Activated B cell treated with CpG ODN at 0.5 μM for 24 hours (primary cell): Measurements from ENCODE around the gene NLRP9. TPM values are rescaled to one million over a fixed set of nuclear protein-coding genes. Genes with fewer than 3 reads are reported as not detected.

Experiments used
- ATAC-seq: fragments of 200-7000 bp; cut with Tn5 transposase; one replicate; pipeline ENCODE4 v1.10.0; 2021; ENCODE audit warnings: low read depth, mild to moderate bottlenecking, moderate library complexity
- CTCF ChIA-PET: fragments of 350-600 bp; sonication (Branson Sonifier 250); formaldehyde crosslinking; loops from one replicate; lab custom pipeline; 2021; ENCODE audit warnings: antibody characterized with exemption; lab: Charles Lee
- POLR2A ChIA-PET: fragments of 350-600 bp; sonication (Branson Sonifier 250); formaldehyde crosslinking; loops from one replicate; lab custom pipeline; 2021; ENCODE audit warnings: antibody characterized with exemption; lab: Charles Lee
- DNase-seq: peaks from one replicate; pipeline ENCODE4 v3.0.0; 2022
- H3K27ac Mint-ChIP-seq: one replicate; pipeline ENCODE4 v1.8.0; 2020; ENCODE audit warnings: mixed read lengths
- H3K27me3 Mint-ChIP-seq: one replicate; pipeline ENCODE4 v1.8.0; 2021; ENCODE audit warnings: mixed read lengths
- H3K36me3 Mint-ChIP-seq: one replicate; pipeline ENCODE4 v1.8.0; 2021; ENCODE audit warnings: low read depth, mixed read lengths
- H3K4me1 Mint-ChIP-seq: one replicate; pipeline ENCODE4 v1.8.0; 2021; ENCODE audit warnings: mixed read lengths
- H3K4me3 Mint-ChIP-seq: one replicate; pipeline ENCODE4 v1.8.0; 2020; ENCODE audit warnings: mild to moderate bottlenecking, mixed read lengths
- H3K9me3 Mint-ChIP-seq: one replicate; pipeline ENCODE4 v1.8.0; 2020; ENCODE audit warnings: mixed read lengths
- intact Hi-C: fragments of 100-400 bp; cut with micrococcal nuclease; formaldehyde crosslinking; loops from one replicate; pipeline ENCODE4 v1.15.1; 2024
- total RNA-seq: library from RNA; stranded (reverse); gene quantifications from 2 replicates; pipeline ENCODE4 v1.2.3, GENCODE V29; 2022
- TF ChIP-seq, protein P1 (sequence below): fragments of 200-600 bp; IDR thresholded peaks from one replicate; pipeline ENCODE4 v1.8.0; 2022; ENCODE audit warnings: antibody characterized with exemption, mild to moderate bottlenecking

NLRP9 gene
- total RNA-seq, 1 donor from 2014 or later, result not detected

DNA sequence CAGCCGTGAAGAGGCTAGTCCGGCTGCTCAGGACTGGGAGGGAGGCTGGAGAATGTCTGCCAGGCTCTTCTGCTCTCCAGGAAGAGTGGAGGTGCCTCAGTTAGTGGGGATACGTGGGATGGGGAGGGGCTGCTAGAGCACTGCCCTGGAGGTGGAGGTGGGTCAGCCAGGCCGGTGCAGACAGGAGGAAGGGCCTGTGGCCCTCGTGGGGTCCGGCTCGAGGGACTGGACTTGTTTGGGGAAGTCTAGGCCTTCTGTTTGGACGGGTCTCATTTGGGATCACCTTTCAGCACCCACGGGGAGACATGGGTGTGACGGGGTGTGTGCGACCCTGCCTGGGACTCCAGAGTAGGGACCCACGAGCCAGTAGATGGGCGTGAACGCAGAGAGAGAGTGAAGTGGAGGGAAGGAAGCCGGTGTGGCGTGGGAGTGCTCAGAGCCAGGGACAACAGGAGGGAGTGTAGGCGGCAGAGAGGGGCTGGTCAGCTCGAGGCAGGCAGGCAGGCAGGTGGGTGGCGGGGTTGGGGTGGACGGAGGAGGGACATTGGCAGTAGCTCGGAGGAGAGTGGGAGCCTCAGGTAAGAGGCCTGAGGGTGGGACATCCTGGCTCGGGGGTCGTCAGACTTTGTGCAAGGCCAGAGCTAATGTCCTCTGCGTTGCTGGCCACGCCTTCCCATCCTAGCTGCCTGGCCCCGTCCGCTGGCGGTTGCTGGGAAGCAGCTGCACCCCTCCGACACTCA lies 51.7 kb downstream of the NLRP9 start:
- Mint-ChIP-seq H3K27me3 (no peaks in the 10 kb centered on the region), H3K27ac (no peak overlapping the region), H3K9me3 (no peaks in the 10 kb centered on the region), H3K4me1 (peaks cover 38% of the 10 kb centered on the region), H3K36me3 (peaks cover 76% of the 10 kb centered on the region), H3K4me3 (no peak overlapping the region)
- TF ChIP-seq, protein P1, sequence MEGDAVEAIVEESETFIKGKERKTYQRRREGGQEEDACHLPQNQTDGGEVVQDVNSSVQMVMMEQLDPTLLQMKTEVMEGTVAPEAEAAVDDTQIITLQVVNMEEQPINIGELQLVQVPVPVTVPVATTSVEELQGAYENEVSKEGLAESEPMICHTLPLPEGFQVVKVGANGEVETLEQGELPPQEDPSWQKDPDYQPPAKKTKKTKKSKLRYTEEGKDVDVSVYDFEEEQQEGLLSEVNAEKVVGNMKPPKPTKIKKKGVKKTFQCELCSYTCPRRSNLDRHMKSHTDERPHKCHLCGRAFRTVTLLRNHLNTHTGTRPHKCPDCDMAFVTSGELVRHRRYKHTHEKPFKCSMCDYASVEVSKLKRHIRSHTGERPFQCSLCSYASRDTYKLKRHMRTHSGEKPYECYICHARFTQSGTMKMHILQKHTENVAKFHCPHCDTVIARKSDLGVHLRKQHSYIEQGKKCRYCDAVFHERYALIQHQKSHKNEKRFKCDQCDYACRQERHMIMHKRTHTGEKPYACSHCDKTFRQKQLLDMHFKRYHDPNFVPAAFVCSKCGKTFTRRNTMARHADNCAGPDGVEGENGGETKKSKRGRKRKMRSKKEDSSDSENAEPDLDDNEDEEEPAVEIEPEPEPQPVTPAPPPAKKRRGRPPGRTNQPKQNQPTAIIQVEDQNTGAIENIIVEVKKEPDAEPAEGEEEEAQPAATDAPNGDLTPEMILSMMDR, result no peak
- CTCF ChIA-PET, result no interaction called here
- POLR2A ChIA-PET, result interaction anchor here (0.6 kb wide), 1 partner anchor 1583 kb away, joined by 4 read pairs; no protein-coding TSS in a partner anchor
- intact Hi-C loops, result no loop called here
- DNase-seq, result no peak
- no peak for ATAC-seq

DNA sequence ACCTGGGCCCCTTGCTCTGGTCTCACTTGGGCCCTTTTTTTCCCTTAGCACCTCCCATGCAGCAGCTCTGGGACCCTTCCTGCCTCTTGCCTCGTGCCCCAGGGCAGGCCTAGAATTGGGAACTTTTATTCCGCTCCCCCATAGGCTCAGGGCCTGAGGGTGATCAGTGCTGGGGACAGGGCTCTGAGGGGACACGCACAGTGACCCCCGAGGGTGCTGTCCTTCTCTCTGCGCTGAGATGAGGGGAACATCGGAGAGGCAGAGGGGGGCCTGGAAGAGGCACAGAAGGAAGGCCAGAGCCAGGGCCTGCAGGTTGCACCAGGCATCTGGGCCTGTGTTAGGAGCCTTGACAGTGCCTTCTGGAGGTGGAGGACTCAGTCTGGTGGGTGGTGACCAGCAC lies 52.4 kb downstream of the NLRP9 start:
- Mint-ChIP-seq H3K9me3 (no peaks in the 10 kb centered on the region), H3K27me3 (no peaks in the 10 kb centered on the region), H3K4me3 (no peak overlapping the region), H3K4me1 (peaks cover 44% of the 10 kb centered on the region), H3K27ac (no peak overlapping the region), H3K36me3 (peaks cover 76% of the 10 kb centered on the region)
- ChIA-PET POLR2A (no interaction called here), CTCF (no interaction called here)
- DNase-seq (no peak), ATAC-seq (no peak)
- intact Hi-C loops, result no loop called here
- TF ChIP-seq, protein P1, result no peak

DNA sequence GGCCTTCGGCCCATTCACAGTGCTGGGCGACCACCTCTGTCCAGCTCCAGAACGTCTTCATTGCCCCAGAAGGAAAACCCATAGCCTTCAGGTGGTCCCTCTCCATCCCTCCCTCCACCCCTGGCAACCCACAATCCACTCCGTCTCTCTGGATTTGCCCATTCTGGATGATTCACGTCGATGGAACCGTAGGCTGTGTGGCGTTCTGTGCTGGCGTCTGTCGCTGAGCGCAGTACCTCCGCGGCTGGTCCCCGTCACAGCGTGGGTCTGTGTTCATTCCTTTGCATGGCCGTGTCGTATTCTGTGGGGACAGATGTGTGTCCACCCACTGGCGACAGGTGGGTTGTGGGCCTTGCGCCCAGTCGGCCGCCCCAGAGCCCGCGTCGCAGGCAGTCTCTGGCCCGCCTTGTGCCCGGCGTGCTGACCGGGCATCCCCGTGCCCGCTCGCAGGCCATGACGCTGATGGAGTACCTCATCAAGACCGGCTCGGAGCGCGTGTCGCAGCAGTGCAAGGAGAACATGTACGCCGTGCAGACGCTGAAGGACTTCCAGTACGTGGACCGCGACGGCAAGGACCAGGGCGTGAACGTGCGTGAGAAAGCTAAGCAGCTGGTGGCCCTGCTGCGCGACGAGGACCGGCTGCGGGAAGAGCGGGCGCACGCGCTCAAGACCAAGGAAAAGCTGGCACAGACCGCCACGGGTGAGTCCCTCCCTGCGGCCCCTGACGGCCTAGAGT lies 53.1 kb downstream of the NLRP9 start:
- no peak for DNase-seq

DNA sequence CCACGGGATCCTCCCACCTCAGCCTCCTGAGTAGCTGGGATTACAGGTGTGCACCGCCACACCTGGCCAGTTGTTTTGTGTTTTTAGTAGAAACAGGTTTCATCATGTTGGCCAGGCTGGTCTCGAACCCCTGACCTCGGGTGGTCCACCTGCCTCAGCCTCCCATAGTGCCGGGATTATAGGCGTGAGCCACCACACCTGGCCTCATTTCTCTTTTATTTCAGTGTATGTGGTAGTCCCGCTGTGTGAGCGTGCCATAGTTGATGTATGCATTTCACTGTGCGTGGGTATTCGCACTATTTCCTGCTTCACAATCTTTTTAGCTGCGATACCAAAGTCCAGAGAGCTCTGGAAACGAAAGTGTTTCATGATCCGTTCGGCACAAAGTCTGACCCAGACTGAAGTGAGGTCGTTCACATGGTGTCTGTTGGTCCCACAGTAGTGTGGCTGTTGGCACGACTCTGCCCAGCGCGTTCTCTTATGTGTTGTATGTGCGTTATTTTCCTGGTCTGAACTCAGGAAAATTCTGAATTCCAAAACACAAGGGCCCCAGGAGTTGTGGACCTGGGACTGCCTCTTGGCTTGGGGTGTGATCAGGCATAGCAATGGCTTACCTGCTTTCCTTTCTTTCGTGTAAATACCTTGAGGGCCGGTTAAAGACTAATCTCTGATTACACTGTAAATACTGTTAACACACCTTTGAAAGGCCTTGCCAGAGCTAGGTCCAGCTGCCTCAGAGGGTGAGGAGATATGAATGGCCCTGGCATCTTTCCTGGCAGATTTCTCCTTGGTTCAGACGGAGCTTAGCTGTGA lies 54.5 kb downstream of the NLRP9 start:
- peaks cover 58% of the 10 kb centered on the region for H3K4me1 Mint-ChIP-seq
- intact Hi-C loops, result no loop called here
- H3K9me3 Mint-ChIP-seq, result no peaks in the 10 kb centered on the region
- no peak overlapping the region for H3K27ac Mint-ChIP-seq
- DNase-seq, result no peak
- peaks cover 81% of the 10 kb centered on the region for H3K36me3 Mint-ChIP-seq
- no peaks in the 10 kb centered on the region for H3K27me3 Mint-ChIP-seq
- POLR2A ChIA-PET, result no interaction called here
- TF ChIP-seq, protein P1, result no peak
- CTCF ChIA-PET, result interaction anchor here (1.1 to 1.2 kb wide), 2 partner anchors 51 to 53 kb away, joined by 3 read pairs; no protein-coding TSS in a partner anchor
- H3K4me3 Mint-ChIP-seq, result no peak overlapping the region
- no peak for ATAC-seq

More for the DNA sequence above, 53.1 kb downstream of the NLRP9 start:
- H3K4me3 Mint-ChIP-seq, result no peak overlapping the region
- no peak for ATAC-seq
- no peaks in the 10 kb centered on the region for H3K27me3 Mint-ChIP-seq
- peaks cover 50% of the 10 kb centered on the region for H3K4me1 Mint-ChIP-seq
- H3K27ac Mint-ChIP-seq, result no peak overlapping the region
- TF ChIP-seq, protein P1, result no peak
- peaks cover 77% of the 10 kb centered on the region for H3K36me3 Mint-ChIP-seq
- POLR2A ChIA-PET, result no interaction called here
- H3K9me3 Mint-ChIP-seq, result no peaks in the 10 kb centered on the region
- CTCF ChIA-PET, result no interaction called here
- intact Hi-C loops, result no loop called here
